HepG2 (cell line): ENCODE measurements around the gene DGCR6. TPM values are rescaled to one million over a fixed set of nuclear protein-coding genes. Genes with fewer than 3 reads are reported as not detected.
"Not testable (repeated sequence)": the region's sequence is repeated elsewhere in the genome, so short reads cannot be mapped to it uniquely, and the experiment has no call there.

Experiments used
- ATAC-seq: fragments of 200-7000 bp; cut with Tn5 transposase; 3 replicates; pipeline ENCODE4 v1.9.1; 2020; ENCODE audit warnings: mild to moderate bottlenecking, moderate library complexity
- BruUV-seq: library from RNA; stranded (reverse); fragments of 400-500 nt; replicated peaks from 2 replicates; lab custom pipeline; 2021; lab: Mats Ljungman, UMichigan
- CTCF ChIA-PET: fragments of 300-600 bp; formaldehyde crosslinking; extraction: SDS; loops from one replicate; lab custom pipeline; 2021; ENCODE audit warnings: low total read pairs, inconsistent platforms, low intra/inter-chr PET ratio; lab: Yijun Ruan, JAX
- POLR2A ChIA-PET: fragments of 350-600 bp; sonication (Branson Sonifier 250); formaldehyde crosslinking; loops from one replicate; lab custom pipeline; 2020; ENCODE audit warnings: antibody characterized with exemption, inconsistent platforms; lab: Yijun Ruan, JAX
- DNase-seq: peaks from one replicate; pipeline ENCODE4 v3.0.0-alpha.2; 2015; ENCODE audit warnings: low spot score
- FAIRE-seq: peaks from 3 replicates; lab custom pipeline; 2011; peaks lifted over from hg19 to GRCh38; lab: Jason Lieb, UNC
- H2AFZ ChIP-seq: one replicate; pipeline ENCODE4 v1.6.1; 2011; ENCODE audit warnings: low read length, inconsistent platforms
- H3K27ac ChIP-seq: fragments of 300-600 bp; 3 replicates; pipeline ENCODE4 v1.8.0; 2011; ENCODE audit warnings: mixed run types, mild to moderate bottlenecking, mixed read lengths, low read length, inconsistent platforms; ENCODE audit not compliant: insufficient read depth; ENCODE audit errors: extremely low read length
- H3K27me3 ChIP-seq, 2 experiments: fragments of 200-600 bp in 1 of 2; 2 replicates in 1 of 2; 3 replicates in 1 of 2; pipeline versions ENCODE4 v1.6.0 to v1.8.0; 2011; ENCODE audit warnings: low read length in 2 of 2, mild to moderate bottlenecking in 2 of 2, moderate library complexity in 2 of 2, inconsistent platforms in 1 of 2; ENCODE audit not compliant: insufficient read depth in 2 of 2, control insufficient read depth in 1 of 2
- H3K36me3 ChIP-seq, 2 experiments: fragments of 200-600 bp in 1 of 2; replicated peaks in 1 of 2; 2 replicates in 1 of 2; 3 replicates in 1 of 2; pipeline versions ENCODE4 v1.5.1 to v1.8.0; 2011; ENCODE audit warnings: low read length in 2 of 2, inconsistent platforms in 1 of 2; ENCODE audit not compliant: insufficient read depth in 2 of 2, control insufficient read depth in 1 of 2
- H3K4me1 ChIP-seq: 2 replicates; pipeline ENCODE4 v1.5.1; 2012; ENCODE audit warnings: low read length, inconsistent platforms; ENCODE audit not compliant: insufficient read depth
- H3K4me2 ChIP-seq: 2 replicates; pipeline ENCODE4 v1.6.0; 2011; ENCODE audit warnings: low read depth, low read length, inconsistent platforms
- H3K4me3 ChIP-seq, 3 experiments: fragments of 200-600 bp in 1 of 3; sonication (generic), shearing (Covaris generic) in 1 of 3; replicated peaks in 1 of 3; 2 replicates each; pipeline ENCODE4 v1.5.1; 2011 to 2016; ENCODE audit warnings: low read length in 3 of 3, inconsistent platforms in 2 of 3, low read depth in 2 of 3, mild to moderate bottlenecking in 2 of 3, control low read depth in 1 of 3, mixed read lengths in 1 of 3; ENCODE audit not compliant: insufficient read depth in 1 of 3
- H3K79me2 ChIP-seq: one replicate; pipeline ENCODE4 v1.6.1; 2011; ENCODE audit warnings: low read length, inconsistent platforms; ENCODE audit not compliant: insufficient read depth
- H3K9ac ChIP-seq: 2 replicates; pipeline ENCODE4 v1.6.0; 2011; ENCODE audit warnings: mild to moderate bottlenecking, low read depth, low read length, inconsistent platforms; ENCODE audit not compliant: insufficient read depth
- H3K9me3 ChIP-seq: 2 replicates; pipeline ENCODE4 v1.5.1; 2012; ENCODE audit warnings: mild to moderate bottlenecking, low read length
- H4K20me1 ChIP-seq: 2 replicates; pipeline ENCODE4 v1.6.0; 2011; ENCODE audit warnings: inconsistent platforms, mild to moderate bottlenecking, low read length, moderate library complexity; ENCODE audit not compliant: insufficient read depth
- ARNT ChIP-seq: fragments of 450-650 bp; IDR thresholded peaks from 2 replicates; pipeline ENCODE4 v1.6.1; 2017
- E2F2 ChIP-seq: sonication (generic); formaldehyde crosslinking; IDR thresholded peaks from 2 replicates; pipeline ENCODE4 v1.4.0; 2020; ENCODE audit warnings: missing genetic modification reagents, borderline replicate concordance
- WIZ ChIP-seq: sonication (generic); formaldehyde crosslinking; IDR thresholded peaks from 2 replicates; pipeline ENCODE4 v1.5.1; 2020; ENCODE audit warnings: mild to moderate bottlenecking, missing genetic modification reagents
- ZNF784 ChIP-seq: sonication (generic); formaldehyde crosslinking; IDR thresholded peaks from 2 replicates; pipeline ENCODE4 v1.5.1; 2020; ENCODE audit warnings: missing genetic modification reagents, mild to moderate bottlenecking, borderline replicate concordance
- WGBS: methylation state at CpG from one replicate; pipeline ENCODE4 v1.1.6; 2017; ENCODE audit warnings: low lambda C conversion rate; 5-methylcytosine and 5-hydroxymethylcytosine counted together
- in situ Hi-C: cut with HindIII; loops from 2 replicates; pipeline ENCODE4 v1.10.0; 2017; ENCODE audit warnings: low pct_unique_long_range_greater_than_20kb; ENCODE audit not compliant: extremely low pct_ligation_motif_present
- intact Hi-C: fragments of 100-400 bp; cut with micrococcal nuclease; formaldehyde crosslinking; loops from one replicate; pipeline ENCODE4 v1.10.0; 2022; ENCODE audit not compliant: unreplicated experiment
- polyA plus RNA-seq, 8 experiments: library from polyadenylated mRNA; depleted of rRNA in 3 of 8; stranded (reverse) in 7 of 8; unstranded in 1 of 8; fragments of >200 nt; fragmentation: Illumina TruSeq in 4 of 8; extraction: Trizol in 4 of 8; gene quantifications; 2 replicates each; pipeline versions ENCODE4 v1.2.1 to v1.2.3, GENCODE V29; 2011 to 2016; ENCODE audit warnings: low read depth in 4 of 8, missing spikeins in 1 of 8, mixed read lengths in 1 of 8; ENCODE audit not compliant: insufficient read depth in 1 of 8
- total RNA-seq, 5 experiments: library from RNA; depleted of rRNA; stranded (reverse); fragments of >200 nt; fragmentation: Illumina TruSeq; extraction: Trizol; gene quantifications; 2 replicates each; pipeline ENCODE4 v1.2.3, GENCODE V29; 2016; ENCODE audit warnings: low read depth in 1 of 5
- TF ChIP-seq, protein P1 (sequence below): sonication (generic); formaldehyde crosslinking; IDR thresholded peaks from 2 replicates; pipeline ENCODE4 v1.4.0; 2020; ENCODE audit warnings: mild to moderate bottlenecking, missing genetic modification reagents
- TF ChIP-seq, protein P2 (sequence below): sonication (generic); formaldehyde crosslinking; IDR thresholded peaks from 2 replicates; pipeline ENCODE4 v1.5.0; 2020; ENCODE audit warnings: missing genetic modification reagents, mild to moderate bottlenecking, borderline replicate concordance

Gene DGCR6
- total and polyA plus RNA-seq, 2 of the 13 experiments (the other 11 are each of a cell fraction or from before 2014, with no cell fraction given), result 0.07 TPM; not detected in 1

DNA sequence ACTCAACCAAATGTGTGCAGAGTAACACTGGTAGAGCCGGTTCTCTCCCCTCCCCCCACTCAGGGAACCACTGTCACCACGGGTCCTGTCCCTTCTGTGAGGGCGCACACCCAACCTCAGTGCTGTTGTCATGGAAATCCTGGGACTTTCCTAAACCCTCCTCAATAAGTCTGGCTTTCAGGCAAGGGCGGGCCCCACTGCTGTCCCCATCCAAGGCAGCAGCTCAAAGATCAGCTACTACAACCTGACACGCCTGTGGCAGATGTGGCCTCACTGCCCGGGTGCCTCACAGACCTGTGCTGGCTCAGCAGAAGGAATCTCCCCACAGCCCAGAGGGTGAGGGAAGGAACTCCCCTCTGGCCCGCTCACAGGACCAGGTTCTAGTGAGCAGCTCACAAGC is 27.8 kb downstream of the DGCR6 start (continued):
- no peak for TF ChIP-seq WIZ (CRISPR knock-in tag)
- TF ChIP-seq, protein P1, sequence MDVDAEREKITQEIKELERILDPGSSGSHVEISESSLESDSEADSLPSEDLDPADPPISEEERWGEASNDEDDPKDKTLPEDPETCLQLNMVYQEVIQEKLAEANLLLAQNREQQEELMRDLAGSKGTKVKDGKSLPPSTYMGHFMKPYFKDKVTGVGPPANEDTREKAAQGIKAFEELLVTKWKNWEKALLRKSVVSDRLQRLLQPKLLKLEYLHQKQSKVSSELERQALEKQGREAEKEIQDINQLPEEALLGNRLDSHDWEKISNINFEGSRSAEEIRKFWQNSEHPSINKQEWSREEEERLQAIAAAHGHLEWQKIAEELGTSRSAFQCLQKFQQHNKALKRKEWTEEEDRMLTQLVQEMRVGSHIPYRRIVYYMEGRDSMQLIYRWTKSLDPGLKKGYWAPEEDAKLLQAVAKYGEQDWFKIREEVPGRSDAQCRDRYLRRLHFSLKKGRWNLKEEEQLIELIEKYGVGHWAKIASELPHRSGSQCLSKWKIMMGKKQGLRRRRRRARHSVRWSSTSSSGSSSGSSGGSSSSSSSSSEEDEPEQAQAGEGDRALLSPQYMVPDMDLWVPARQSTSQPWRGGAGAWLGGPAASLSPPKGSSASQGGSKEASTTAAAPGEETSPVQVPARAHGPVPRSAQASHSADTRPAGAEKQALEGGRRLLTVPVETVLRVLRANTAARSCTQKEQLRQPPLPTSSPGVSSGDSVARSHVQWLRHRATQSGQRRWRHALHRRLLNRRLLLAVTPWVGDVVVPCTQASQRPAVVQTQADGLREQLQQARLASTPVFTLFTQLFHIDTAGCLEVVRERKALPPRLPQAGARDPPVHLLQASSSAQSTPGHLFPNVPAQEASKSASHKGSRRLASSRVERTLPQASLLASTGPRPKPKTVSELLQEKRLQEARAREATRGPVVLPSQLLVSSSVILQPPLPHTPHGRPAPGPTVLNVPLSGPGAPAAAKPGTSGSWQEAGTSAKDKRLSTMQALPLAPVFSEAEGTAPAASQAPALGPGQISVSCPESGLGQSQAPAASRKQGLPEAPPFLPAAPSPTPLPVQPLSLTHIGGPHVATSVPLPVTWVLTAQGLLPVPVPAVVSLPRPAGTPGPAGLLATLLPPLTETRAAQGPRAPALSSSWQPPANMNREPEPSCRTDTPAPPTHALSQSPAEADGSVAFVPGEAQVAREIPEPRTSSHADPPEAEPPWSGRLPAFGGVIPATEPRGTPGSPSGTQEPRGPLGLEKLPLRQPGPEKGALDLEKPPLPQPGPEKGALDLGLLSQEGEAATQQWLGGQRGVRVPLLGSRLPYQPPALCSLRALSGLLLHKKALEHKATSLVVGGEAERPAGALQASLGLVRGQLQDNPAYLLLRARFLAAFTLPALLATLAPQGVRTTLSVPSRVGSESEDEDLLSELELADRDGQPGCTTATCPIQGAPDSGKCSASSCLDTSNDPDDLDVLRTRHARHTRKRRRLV (CRISPR knock-in tag), result no peak
- TF ChIP-seq ARNT, result no peak
- no peak for TF ChIP-seq E2F2 (CRISPR knock-in tag)
- no peak for TF ChIP-seq ZNF784 (CRISPR knock-in tag)
- TF ChIP-seq, protein P2, sequence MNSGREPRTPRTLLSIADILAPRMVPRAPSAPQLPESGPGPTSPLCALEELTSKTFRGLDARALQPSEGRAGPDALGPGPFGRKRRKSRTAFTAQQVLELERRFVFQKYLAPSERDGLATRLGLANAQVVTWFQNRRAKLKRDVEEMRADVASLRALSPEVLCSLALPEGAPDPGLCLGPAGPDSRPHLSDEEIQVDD (CRISPR knock-in tag), result no peak
- TF ChIP-seq, all 625 proteins: peak for 0

DNA sequence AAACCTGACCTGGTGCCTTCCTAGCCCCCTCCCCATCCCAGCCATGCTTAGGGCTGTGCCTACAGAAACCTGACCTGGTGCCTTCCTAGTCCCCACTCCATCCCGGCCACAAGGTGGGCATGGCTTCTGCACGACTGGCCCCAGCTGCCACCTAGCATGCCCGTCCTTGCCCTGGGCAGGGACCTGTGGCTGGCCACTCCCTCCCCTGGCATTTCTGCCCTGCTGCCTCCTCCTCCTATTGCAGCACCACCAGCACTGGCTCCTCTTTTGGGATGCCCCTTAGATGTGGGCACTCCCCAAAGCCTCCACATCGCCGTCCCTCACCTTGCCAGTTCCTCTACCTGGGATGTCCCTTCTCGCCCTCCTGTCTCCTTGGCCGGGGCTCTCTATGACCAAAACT is 28.6 kb downstream of the DGCR6 start:
- FAIRE-seq, H3K9ac ChIP-seq, BruUV-seq, H3K27ac ChIP-seq, in situ Hi-C loops, H3K36me3 ChIP-seq, H3K9me3 ChIP-seq, H4K20me1 ChIP-seq, CTCF ChIA-PET, ATAC-seq, intact Hi-C loops, H3K4me2 ChIP-seq, DNase-seq, H3K27me3 ChIP-seq, H3K79me2 ChIP-seq, H3K4me3 ChIP-seq, H2AFZ ChIP-seq, POLR2A ChIA-PET, H3K4me1 ChIP-seq: not testable (repeated sequence)
- no CpG with 5 or more reads among the region's 7 CpGs for WGBS
